Tibial nerve (tissue), 4 donors: ENCODE data around the gene CLSTN3.

Experiments
- EP300 ChIP-seq, 2 donors: sonication (generic); formaldehyde crosslinking; IDR thresholded peaks; one replicate each; pipeline ENCODE4 v1.6.1; 2017; ENCODE audit warnings: antibody characterized with exemption in 2 of 2, mild to moderate bottlenecking in 1 of 2
- POLR2A ChIP-seq, 2 donors: fragments of 450-650 bp; IDR thresholded peaks; one replicate each; pipeline ENCODE4 v1.6.1; 2017; ENCODE audit warnings: antibody characterized with exemption in 2 of 2, mild to moderate bottlenecking in 2 of 2, moderate library complexity in 2 of 2
- TF ChIP-seq, protein P1 (sequence below), 5 experiments: fragments of 200-600 bp in 3 of 5; fragments of 450-650 bp in 2 of 5; sonication (generic) in 3 of 5; IDR thresholded peaks; one replicate each; pipeline ENCODE4 v1.5.1; 2016 to 2019; ENCODE audit warnings: antibody characterized with exemption in 5 of 5, mild to moderate bottlenecking in 3 of 5, moderate library complexity in 2 of 5

DNA sequence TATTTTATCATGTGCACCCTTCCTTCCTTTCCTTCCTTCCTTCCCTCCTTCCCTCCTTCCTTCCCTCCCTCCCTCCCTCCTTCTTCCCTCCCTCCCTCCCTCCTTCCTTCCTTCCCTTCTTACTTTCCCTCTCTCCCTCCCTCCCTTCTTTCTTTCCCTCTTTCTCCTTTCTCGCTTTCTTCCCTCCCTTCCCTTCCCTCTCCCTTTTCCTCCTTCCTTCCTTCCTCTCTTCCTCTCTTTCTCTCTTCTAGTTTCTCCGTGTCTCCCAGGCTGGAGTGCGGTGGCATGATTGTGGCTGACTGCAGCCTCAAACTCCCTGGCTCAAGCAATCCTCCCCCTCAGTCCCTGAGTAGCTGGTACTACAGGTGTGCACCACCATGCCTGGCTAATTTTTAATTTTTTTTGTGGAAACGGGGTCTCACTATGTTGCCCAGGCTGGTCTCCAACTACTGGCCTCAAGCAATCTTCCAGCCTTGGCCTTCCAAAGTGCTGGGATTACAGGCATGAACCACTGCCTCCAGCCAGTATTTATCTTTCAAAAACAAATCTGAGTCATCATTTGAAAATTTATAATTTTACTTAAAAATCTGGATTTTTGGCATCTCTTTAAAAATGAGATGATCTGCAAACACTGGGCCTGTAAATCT is 29.0 kb upstream of the CLSTN3 start:
- TF ChIP-seq POLR2A (IDR thresholded peaks at IDR 0.05) (no peak), EP300 (IDR thresholded peaks at IDR 0.05) (no peak)
- TF ChIP-seq, protein P1, sequence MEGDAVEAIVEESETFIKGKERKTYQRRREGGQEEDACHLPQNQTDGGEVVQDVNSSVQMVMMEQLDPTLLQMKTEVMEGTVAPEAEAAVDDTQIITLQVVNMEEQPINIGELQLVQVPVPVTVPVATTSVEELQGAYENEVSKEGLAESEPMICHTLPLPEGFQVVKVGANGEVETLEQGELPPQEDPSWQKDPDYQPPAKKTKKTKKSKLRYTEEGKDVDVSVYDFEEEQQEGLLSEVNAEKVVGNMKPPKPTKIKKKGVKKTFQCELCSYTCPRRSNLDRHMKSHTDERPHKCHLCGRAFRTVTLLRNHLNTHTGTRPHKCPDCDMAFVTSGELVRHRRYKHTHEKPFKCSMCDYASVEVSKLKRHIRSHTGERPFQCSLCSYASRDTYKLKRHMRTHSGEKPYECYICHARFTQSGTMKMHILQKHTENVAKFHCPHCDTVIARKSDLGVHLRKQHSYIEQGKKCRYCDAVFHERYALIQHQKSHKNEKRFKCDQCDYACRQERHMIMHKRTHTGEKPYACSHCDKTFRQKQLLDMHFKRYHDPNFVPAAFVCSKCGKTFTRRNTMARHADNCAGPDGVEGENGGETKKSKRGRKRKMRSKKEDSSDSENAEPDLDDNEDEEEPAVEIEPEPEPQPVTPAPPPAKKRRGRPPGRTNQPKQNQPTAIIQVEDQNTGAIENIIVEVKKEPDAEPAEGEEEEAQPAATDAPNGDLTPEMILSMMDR (IDR thresholded peaks at IDR 0.05): no peak
